ENCODE results near the gene LONP1. TPM values are rescaled to one million over a fixed set of nuclear protein-coding genes. Genes with fewer than 3 reads are reported as not detected.

Gene LONP1
- total RNA-seq, 1 experiment from 2014 or later = 180 TPM

DNA sequence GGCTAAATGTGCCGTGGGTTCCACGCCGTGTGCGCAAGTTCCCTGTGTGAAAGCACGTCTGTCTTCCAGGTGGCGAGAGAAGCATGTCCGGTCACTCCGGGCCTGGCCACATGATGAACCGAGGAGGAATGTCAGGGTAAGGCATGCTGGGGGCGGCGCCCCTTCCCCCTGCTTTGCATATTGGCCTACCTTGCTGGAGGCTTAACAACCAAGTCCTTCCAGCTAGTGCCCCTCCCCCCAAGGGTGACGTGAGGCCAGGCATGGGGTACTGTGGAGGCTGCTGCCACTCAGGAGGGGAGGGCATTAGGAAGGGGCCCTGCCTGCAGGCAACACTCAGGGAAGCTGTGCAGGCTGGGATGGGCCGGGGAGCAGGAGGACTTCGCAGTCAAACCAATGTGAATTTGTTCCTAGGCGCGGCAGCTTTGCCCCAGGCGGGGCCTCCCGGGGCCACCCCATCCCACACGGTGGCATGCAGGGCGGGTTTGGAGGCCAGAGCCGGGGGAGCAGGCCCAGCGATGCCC is 52.1 kb downstream of the LONP1 start:
- H3K9me3 ChIP-seq (ENCODE audit: control insufficient read depth in 1 of 2, insufficient read depth in 1 of 2, low read depth in 1 of 2, low read length in 2 of 2) = no peaks in the 10 kb centered on the region
- no TSS peak for BruUV-seq (replicated peaks)
- DNase-seq (ENCODE audit: low read depth, low spot score) = no peak
- H3K9me2 ChIP-seq (ENCODE audit: insufficient read depth) = no peaks in the 10 kb centered on the region
- H2AFZ ChIP-seq (ENCODE audit: low read depth, low read length, poor library complexity, severe bottlenecking) = no peak overlapping the region
- ChIA-PET RAD21 (ENCODE audit: low non-redundant PET in 1 of 2, low total read pairs in 2 of 2, uncharacterized antibody in 2 of 2, unreplicated experiment in 2 of 2) (no interaction called here), POLR2A (no interaction called here), CTCF (no interaction called here)
- TF ChIP-seq MAX (IDR thresholded peaks at IDR 0.05) (no peak), EGR1 (IDR thresholded peaks at IDR 0.05; ENCODE audit: low read depth) (no peak), ZNF274 (IDR thresholded peaks at IDR 0.05; ENCODE audit: low read depth, low read length) (no peak)
- no peak overlapping the region for H3K9ac ChIP-seq (ENCODE audit: low read length)
- H4K20me1 ChIP-seq (ENCODE audit: insufficient read depth) = no peaks in the 10 kb centered on the region
- intact Hi-C loops (cut with micrococcal nuclease) = no loop called here
- H3K4me2 ChIP-seq (ENCODE audit: low read length) = no peak overlapping the region
- no peaks in the 10 kb centered on the region; a peak in 2 of 4 replicates for H3K4me1 ChIP-seq (ENCODE audit: control insufficient read depth in 1 of 2, insufficient read depth in 2 of 2, low read length in 2 of 2)
- peak; percentile 19; the same call in 1 of the 2 replicates for ATAC-seq
- no peak overlapping the region for H3K4me3 ChIP-seq (replicated peaks in 1 of 2; ENCODE audit: low read depth in 1 of 2, low read length in 2 of 2)
- H3K27ac ChIP-seq (ENCODE audit: low read depth, low read length) = no peak overlapping the region
- H3K27me3 ChIP-seq (ENCODE audit: insufficient read depth, low read length) = no peaks in the 10 kb centered on the region
- peaks cover 38 to 59% of the 10 kb centered on the region in 2 experiments; a peak in 3 of 4 replicates for H3K36me3 ChIP-seq (ENCODE audit: control insufficient read depth in 1 of 2, insufficient read depth in 2 of 2, low read length in 2 of 2)
- peaks cover 10% of the 10 kb centered on the region; the same call in 1 of the 2 replicates for H3K79me2 ChIP-seq (ENCODE audit: insufficient read depth, low read length)

- Histone ChIP-seq H3K9me2 (ENCODE audit: insufficient read depth) (no peaks in the 10 kb centered on the region), H3K27me3 (ENCODE audit: insufficient read depth, low read length) (no peaks in the 10 kb centered on the region), H4K20me1 (ENCODE audit: insufficient read depth) (no peaks in the 10 kb centered on the region), H3K4me2 (ENCODE audit: low read length) (no peak overlapping the region), H3K9ac (ENCODE audit: low read length) (no peak overlapping the region), H3K4me3 (replicated peaks in 1 of 2; ENCODE audit: low read depth in 1 of 2, low read length in 2 of 2) (no peak overlapping the region), H3K4me1 (ENCODE audit: control insufficient read depth in 1 of 2, insufficient read depth in 2 of 2, low read length in 2 of 2) (no peaks in the 10 kb centered on the region; a peak in 2 of 4 replicates), H2AFZ (ENCODE audit: low read depth, low read length, poor library complexity, severe bottlenecking) (no peak overlapping the region), H3K36me3 (ENCODE audit: control insufficient read depth in 1 of 2, insufficient read depth in 2 of 2, low read length in 2 of 2) (peaks cover 38 to 59% of the 10 kb centered on the region in 2 experiments; a peak in 3 of 4 replicates), H3K79me2 (ENCODE audit: insufficient read depth, low read length) (peaks cover 10% of the 10 kb centered on the region; the same call in 1 of the 2 replicates), H3K9me3 (ENCODE audit: control insufficient read depth in 1 of 2, insufficient read depth in 1 of 2, low read depth in 1 of 2, low read length in 2 of 2) (no peaks in the 10 kb centered on the region), H3K27ac (ENCODE audit: low read depth, low read length) (no peak overlapping the region)
- ChIA-PET CTCF (no interaction called here), POLR2A (no interaction called here), RAD21 (ENCODE audit: low non-redundant PET in 1 of 2, low total read pairs in 2 of 2, uncharacterized antibody in 2 of 2, unreplicated experiment in 2 of 2) (no interaction called here)
- BruUV-seq (replicated peaks) = no TSS peak
- DNase-seq (ENCODE audit: low read depth, low spot score) = no peak
- no peak for ATAC-seq
- no peak for TF ChIP-seq EZH2phosphoT487 (IDR thresholded peaks at IDR 0.05; ENCODE audit: borderline replicate concordance)
- TF ChIP-seq, protein P1, sequence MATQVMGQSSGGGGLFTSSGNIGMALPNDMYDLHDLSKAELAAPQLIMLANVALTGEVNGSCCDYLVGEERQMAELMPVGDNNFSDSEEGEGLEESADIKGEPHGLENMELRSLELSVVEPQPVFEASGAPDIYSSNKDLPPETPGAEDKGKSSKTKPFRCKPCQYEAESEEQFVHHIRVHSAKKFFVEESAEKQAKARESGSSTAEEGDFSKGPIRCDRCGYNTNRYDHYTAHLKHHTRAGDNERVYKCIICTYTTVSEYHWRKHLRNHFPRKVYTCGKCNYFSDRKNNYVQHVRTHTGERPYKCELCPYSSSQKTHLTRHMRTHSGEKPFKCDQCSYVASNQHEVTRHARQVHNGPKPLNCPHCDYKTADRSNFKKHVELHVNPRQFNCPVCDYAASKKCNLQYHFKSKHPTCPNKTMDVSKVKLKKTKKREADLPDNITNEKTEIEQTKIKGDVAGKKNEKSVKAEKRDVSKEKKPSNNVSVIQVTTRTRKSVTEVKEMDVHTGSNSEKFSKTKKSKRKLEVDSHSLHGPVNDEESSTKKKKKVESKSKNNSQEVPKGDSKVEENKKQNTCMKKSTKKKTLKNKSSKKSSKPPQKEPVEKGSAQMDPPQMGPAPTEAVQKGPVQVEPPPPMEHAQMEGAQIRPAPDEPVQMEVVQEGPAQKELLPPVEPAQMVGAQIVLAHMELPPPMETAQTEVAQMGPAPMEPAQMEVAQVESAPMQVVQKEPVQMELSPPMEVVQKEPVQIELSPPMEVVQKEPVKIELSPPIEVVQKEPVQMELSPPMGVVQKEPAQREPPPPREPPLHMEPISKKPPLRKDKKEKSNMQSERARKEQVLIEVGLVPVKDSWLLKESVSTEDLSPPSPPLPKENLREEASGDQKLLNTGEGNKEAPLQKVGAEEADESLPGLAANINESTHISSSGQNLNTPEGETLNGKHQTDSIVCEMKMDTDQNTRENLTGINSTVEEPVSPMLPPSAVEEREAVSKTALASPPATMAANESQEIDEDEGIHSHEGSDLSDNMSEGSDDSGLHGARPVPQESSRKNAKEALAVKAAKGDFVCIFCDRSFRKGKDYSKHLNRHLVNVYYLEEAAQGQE (IDR thresholded peaks at IDR 0.05; ENCODE audit: low read depth) = no peak
- TF ChIP-seq POLR2A (IDR thresholded peaks at IDR 0.05; ENCODE audit: borderline replicate concordance, extremely low read depth, insufficient read depth, insufficient read length) = no peak
- TF ChIP-seq EGR1 (IDR thresholded peaks at IDR 0.05; ENCODE audit: low read depth) = no peak
- TF ChIP-seq ZNF274 (IDR thresholded peaks at IDR 0.05; ENCODE audit: low read depth, low read length) = no peak
- TF ChIP-seq MAX (IDR thresholded peaks at IDR 0.05) = no peak
- no peak for TF ChIP-seq FOSL1 (IDR thresholded peaks at IDR 0.05; ENCODE audit: low read depth)
- TF ChIP-seq RAD21 (IDR thresholded peaks at IDR 0.05; ENCODE audit: low read depth) = no peak
- no peak for TF ChIP-seq SIN3A (IDR thresholded peaks at IDR 0.05; ENCODE audit: low read depth)
- no peak for TF ChIP-seq CEBPB (IDR thresholded peaks at IDR 0.05; ENCODE audit: low read depth)
- TF ChIP-seq, protein P2, sequence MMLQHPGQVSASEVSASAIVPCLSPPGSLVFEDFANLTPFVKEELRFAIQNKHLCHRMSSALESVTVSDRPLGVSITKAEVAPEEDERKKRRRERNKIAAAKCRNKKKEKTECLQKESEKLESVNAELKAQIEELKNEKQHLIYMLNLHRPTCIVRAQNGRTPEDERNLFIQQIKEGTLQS (IDR thresholded peaks at IDR 0.05) = no peak
- no peak for TF ChIP-seq ELF1 (IDR thresholded peaks at IDR 0.05; ENCODE audit: borderline replicate concordance, low read depth)
- intact Hi-C loops (cut with micrococcal nuclease) = no loop called here
These were observed 52.9 kb downstream of the LONP1 start for GRCh38 chr19:5666921-5667610.
